HCT116 (cell line): ENCODE data around the gene SCGB1C2. TPM values are rescaled to one million over a fixed set of nuclear protein-coding genes. Genes with fewer than 3 reads are reported as not detected.

ENCODE experiments used
- ATAC-seq: fragments of 200-7000 bp; cut with Tn5 transposase; 2 replicates; pipeline ENCODE4 v1.9.1; 2020; ENCODE audit warnings: mild to moderate bottlenecking, moderate library complexity
- BruUV-seq: library from RNA; stranded (reverse); fragments of 400-500 nt; replicated peaks from 2 replicates; lab custom pipeline; 2021; lab: Mats Ljungman, UMichigan
- CTCF ChIA-PET: fragments of 300-600 bp; sonication (Branson Sonifier 250); formaldehyde crosslinking; loops from one replicate; lab custom pipeline; 2021; ENCODE audit warnings: antibody characterized with exemption; lab: Charles Lee
- POLR2A ChIA-PET: fragments of 300-600, 350-600 bp; sonication (Branson Sonifier 250); formaldehyde crosslinking; loops from one replicate; lab custom pipeline; 2021; ENCODE audit warnings: antibody characterized with exemption; lab: Charles Lee
- RAD21 ChIA-PET, 2 experiments: fragments of 300-600 bp; sonication (Branson Sonifier 250); formaldehyde crosslinking; loops; one replicate each; lab custom pipeline; 2023; ENCODE audit warnings: low total read pairs in 2 of 2; ENCODE audit not compliant: uncharacterized antibody in 2 of 2, unreplicated experiment in 2 of 2, low non-redundant PET in 1 of 2; lab: Charles Lee
- DNase-seq: peaks from one replicate; pipeline ENCODE4 v3.0.0-alpha.2; 2010; ENCODE audit warnings: low read depth, low spot score
- H2AFZ ChIP-seq: fragments of 200-600 bp; shearing (Covaris generic), sonication (generic); 2 replicates; pipeline ENCODE4 v1.6.1; 2017; ENCODE audit warnings: low read depth, mixed run types, mixed read lengths, antibody characterized with exemption, low read length; ENCODE audit not compliant: poor library complexity, severe bottlenecking
- H3K27ac ChIP-seq: 2 replicates; pipeline ENCODE4 v1.5.1; 2012; ENCODE audit warnings: low read depth, low read length
- H3K27me3 ChIP-seq: fragments of 200-600 bp; sonication (generic); 2 replicates; pipeline ENCODE4 v1.6.1; 2016; ENCODE audit warnings: mixed run types, low read length, mixed read lengths; ENCODE audit not compliant: insufficient read depth
- H3K36me3 ChIP-seq, 2 experiments: fragments of 200-500 bp in 1 of 2; fragments of 200-600 bp in 1 of 2; sonication (Bioruptor generic) in 1 of 2; sonication (generic) in 1 of 2; 2 replicates each; pipeline versions ENCODE4 v1.5.1 to v1.6.1; 2014 to 2016; ENCODE audit warnings: low read length in 2 of 2, inconsistent platforms in 1 of 2, mixed read lengths in 1 of 2, mixed run types in 1 of 2; ENCODE audit not compliant: insufficient read depth in 2 of 2, control insufficient read depth in 1 of 2
- H3K4me1 ChIP-seq, 2 experiments: fragments of 200-600 bp in 1 of 2; sonication (generic) in 1 of 2; 2 replicates each; pipeline versions ENCODE4 v1.5.1 to v1.6.1; 2012 to 2017; ENCODE audit warnings: low read length in 2 of 2, inconsistent platforms in 1 of 2, mild to moderate bottlenecking in 1 of 2, mixed read lengths in 1 of 2, mixed run types in 1 of 2, moderate library complexity in 1 of 2; ENCODE audit not compliant: insufficient read depth in 2 of 2, control insufficient read depth in 1 of 2
- H3K4me2 ChIP-seq: fragments of 200-600 bp; sonication (generic); 2 replicates; pipeline ENCODE4 v1.6.1; 2017; ENCODE audit warnings: mixed run types, low read length, mixed read lengths
- H3K4me3 ChIP-seq, 2 experiments: fragments of 200-600 bp in 1 of 2; sonication (generic) in 1 of 2; replicated peaks in 1 of 2; 2 replicates each; pipeline ENCODE4 v1.5.1; 2011 to 2016; ENCODE audit warnings: low read length in 2 of 2, control low read depth in 1 of 2, low read depth in 1 of 2, mild to moderate bottlenecking in 1 of 2, mixed read lengths in 1 of 2, mixed run types in 1 of 2
- H3K79me2 ChIP-seq: fragments of 200-600 bp; sonication (generic); 2 replicates; pipeline ENCODE4 v1.6.1; 2017; ENCODE audit warnings: mild to moderate bottlenecking, mixed run types, low read length, moderate library complexity, mixed read lengths; ENCODE audit not compliant: insufficient read depth
- H3K9ac ChIP-seq: fragments of 200-600 bp; sonication (generic); 2 replicates; pipeline ENCODE4 v1.6.1; 2016; ENCODE audit warnings: low read length, mixed read lengths
- H3K9me2 ChIP-seq: fragments of 200-600 bp; sonication (generic), shearing (Covaris generic); 2 replicates; pipeline ENCODE4 v1.6.1; 2017; ENCODE audit warnings: mixed run types, mild to moderate bottlenecking, moderate library complexity; ENCODE audit not compliant: insufficient read depth
- H3K9me3 ChIP-seq, 2 experiments: fragments of 200-500 bp in 1 of 2; fragments of 200-600 bp in 1 of 2; sonication (Bioruptor generic) in 1 of 2; sonication (generic) in 1 of 2; 2 replicates each; pipeline ENCODE4 v1.6.1; 2014 to 2017; ENCODE audit warnings: low read length in 2 of 2, mixed read lengths in 2 of 2, inconsistent platforms in 1 of 2, low read depth in 1 of 2, mild to moderate bottlenecking in 1 of 2, mixed run types in 1 of 2, moderate library complexity in 1 of 2; ENCODE audit not compliant: control insufficient read depth in 1 of 2, insufficient read depth in 1 of 2
- H4K20me1 ChIP-seq: fragments of 200-600 bp; sonication (generic), shearing (Covaris generic); 2 replicates; pipeline ENCODE4 v1.6.1; 2017; ENCODE audit warnings: mixed run types, mild to moderate bottlenecking, moderate library complexity; ENCODE audit not compliant: insufficient read depth
- FOSL1 ChIP-seq: IDR thresholded peaks from 2 replicates; pipeline ENCODE4 v1.6.1; 2012; ENCODE audit warnings: low read depth
- RAD21 ChIP-seq: IDR thresholded peaks from 2 replicates; pipeline ENCODE4 v1.6.1; 2012; ENCODE audit warnings: low read depth, mild to moderate bottlenecking
- SIN3A ChIP-seq: IDR thresholded peaks from 2 replicates; pipeline ENCODE4 v1.6.1; 2012; ENCODE audit warnings: low read depth
- YY1 ChIP-seq: IDR thresholded peaks from 2 replicates; pipeline ENCODE4 v1.6.1; 2011; ENCODE audit warnings: low read length, low read depth, moderate library complexity, mild to moderate bottlenecking; ENCODE audit not compliant: insufficient replicate concordance; ENCODE audit errors: extremely low read depth
- ZFX ChIP-seq: fragments of 450-650 bp; IDR thresholded peaks from 2 replicates; pipeline ENCODE4 v1.6.1; 2017
- intact Hi-C: fragments of 100-400 bp; cut with micrococcal nuclease; formaldehyde crosslinking; loops from 2 replicates; pipeline ENCODE4 v1.10.0; 2022
- total RNA-seq: library from RNA; stranded (reverse); gene quantifications from one replicate; pipeline ENCODE4 v1.2.1, GENCODE V29; 2021; ENCODE audit not compliant: unreplicated experiment
- TF ChIP-seq, protein P1 (sequence below): IDR thresholded peaks from 2 replicates; pipeline ENCODE4 v1.6.1; 2011; ENCODE audit warnings: mild to moderate bottlenecking, low read length, moderate library complexity; ENCODE audit not compliant: insufficient replicate concordance; ENCODE audit errors: extremely low read depth
- TF ChIP-seq, protein P2 (sequence below), 3 experiments: fragments of 200-600 bp in 1 of 3; sonication (generic) in 1 of 3; IDR thresholded peaks in 2 of 3; conservative IDR thresholded peaks in 1 of 3; 2 replicates each; pipeline ENCODE4 v1.5.1; 2012 to 2017; ENCODE audit warnings: low read depth in 2 of 3, low read length in 2 of 3, antibody characterized with exemption in 1 of 3, borderline replicate concordance in 1 of 3, control low read depth in 1 of 3, mild to moderate bottlenecking in 1 of 3, mixed read lengths in 1 of 3, mixed run types in 1 of 3, moderate library complexity in 1 of 3; ENCODE audit not compliant: insufficient read depth in 1 of 3

Gene SCGB1C2
- total RNA-seq, 1 experiment from 2014 or later, result not detected

DNA sequence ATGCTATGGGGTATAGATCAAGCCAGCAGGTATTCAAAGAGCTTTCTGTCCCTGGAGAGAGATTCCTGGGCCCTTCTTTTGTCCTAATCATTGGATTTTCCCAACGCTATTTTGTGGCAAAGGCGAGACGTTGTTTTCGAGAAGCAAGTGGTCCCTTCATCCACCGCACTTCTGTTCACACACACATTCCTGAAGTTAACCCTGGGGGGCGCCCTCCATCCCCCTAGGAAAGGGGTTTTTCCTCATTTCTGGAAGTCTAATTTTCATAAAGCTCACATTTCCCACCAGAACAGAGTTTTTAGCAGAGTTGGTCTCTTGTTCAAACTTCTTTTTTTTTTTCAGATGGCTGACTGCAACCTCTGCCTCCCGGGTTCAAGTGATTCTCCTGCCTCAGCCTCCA, 11.9 kb downstream of the SCGB1C2 start:
- ChIA-PET CTCF (interaction anchor here (1.6 kb wide), 1 partner anchor 551 kb away, joined by 6 read pairs; no protein-coding TSS in a partner anchor), POLR2A (no interaction called here), RAD21 (no interaction called here)
- Histone ChIP-seq H3K27ac (no peak overlapping the region), H4K20me1 (no peaks in the 10 kb centered on the region), H2AFZ (no peak overlapping the region), H3K36me3 (no peaks in the 10 kb centered on the region; a peak in 1 of 4 replicates), H3K27me3 (no peaks in the 10 kb centered on the region), H3K9me3 (no peaks in the 10 kb centered on the region), H3K79me2 (no peaks in the 10 kb centered on the region), H3K4me2 (no peak overlapping the region), H3K4me3 (no peak overlapping the region), H3K4me1 (no peaks in the 10 kb centered on the region; a peak in 1 of 4 replicates), H3K9me2 (no peaks in the 10 kb centered on the region), H3K9ac (no peak overlapping the region)
- no TSS peak for BruUV-seq
- DNase-seq, result no peak
- intact Hi-C loops, result no loop called here
- no peak for ATAC-seq
- TF ChIP-seq SIN3A, result no peak
- no peak for TF ChIP-seq FOSL1
- TF ChIP-seq, protein P1, sequence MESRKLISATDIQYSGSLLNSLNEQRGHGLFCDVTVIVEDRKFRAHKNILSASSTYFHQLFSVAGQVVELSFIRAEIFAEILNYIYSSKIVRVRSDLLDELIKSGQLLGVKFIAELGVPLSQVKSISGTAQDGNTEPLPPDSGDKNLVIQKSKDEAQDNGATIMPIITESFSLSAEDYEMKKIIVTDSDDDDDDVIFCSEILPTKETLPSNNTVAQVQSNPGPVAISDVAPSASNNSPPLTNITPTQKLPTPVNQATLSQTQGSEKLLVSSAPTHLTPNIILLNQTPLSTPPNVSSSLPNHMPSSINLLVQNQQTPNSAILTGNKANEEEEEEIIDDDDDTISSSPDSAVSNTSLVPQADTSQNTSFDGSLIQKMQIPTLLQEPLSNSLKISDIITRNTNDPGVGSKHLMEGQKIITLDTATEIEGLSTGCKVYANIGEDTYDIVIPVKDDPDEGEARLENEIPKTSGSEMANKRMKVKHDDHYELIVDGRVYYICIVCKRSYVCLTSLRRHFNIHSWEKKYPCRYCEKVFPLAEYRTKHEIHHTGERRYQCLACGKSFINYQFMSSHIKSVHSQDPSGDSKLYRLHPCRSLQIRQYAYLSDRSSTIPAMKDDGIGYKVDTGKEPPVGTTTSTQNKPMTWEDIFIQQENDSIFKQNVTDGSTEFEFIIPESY, result no peak
- no peak for TF ChIP-seq ZFX
- TF ChIP-seq, protein P2, sequence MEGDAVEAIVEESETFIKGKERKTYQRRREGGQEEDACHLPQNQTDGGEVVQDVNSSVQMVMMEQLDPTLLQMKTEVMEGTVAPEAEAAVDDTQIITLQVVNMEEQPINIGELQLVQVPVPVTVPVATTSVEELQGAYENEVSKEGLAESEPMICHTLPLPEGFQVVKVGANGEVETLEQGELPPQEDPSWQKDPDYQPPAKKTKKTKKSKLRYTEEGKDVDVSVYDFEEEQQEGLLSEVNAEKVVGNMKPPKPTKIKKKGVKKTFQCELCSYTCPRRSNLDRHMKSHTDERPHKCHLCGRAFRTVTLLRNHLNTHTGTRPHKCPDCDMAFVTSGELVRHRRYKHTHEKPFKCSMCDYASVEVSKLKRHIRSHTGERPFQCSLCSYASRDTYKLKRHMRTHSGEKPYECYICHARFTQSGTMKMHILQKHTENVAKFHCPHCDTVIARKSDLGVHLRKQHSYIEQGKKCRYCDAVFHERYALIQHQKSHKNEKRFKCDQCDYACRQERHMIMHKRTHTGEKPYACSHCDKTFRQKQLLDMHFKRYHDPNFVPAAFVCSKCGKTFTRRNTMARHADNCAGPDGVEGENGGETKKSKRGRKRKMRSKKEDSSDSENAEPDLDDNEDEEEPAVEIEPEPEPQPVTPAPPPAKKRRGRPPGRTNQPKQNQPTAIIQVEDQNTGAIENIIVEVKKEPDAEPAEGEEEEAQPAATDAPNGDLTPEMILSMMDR (IDR thresholded peaks at IDR 0.05 in 2 of 3, conservative IDR thresholded peaks at IDR 0.05 in 1 of 3; ENCODE audit: borderline replicate concordance in 1 of 3, insufficient read depth in 1 of 3, low read depth in 2 of 3, low read length in 2 of 3), result peak in 1 of 3 experiments; percentile 20; a peak in 1 of 6 replicates
- TF ChIP-seq RAD21, result peak; percentile 27; the same call in 1 of the 2 replicates
- TF ChIP-seq YY1, result no peak
